ENCODE results near the gene VPS13C.
A peak's percentile ranks its signal among the peaks of the same experiment; 100 is the strongest.

The VPS13C gene

GRCh38 chr15:62060896-62061280 lies 641 bp upstream of the VPS13C start:
- DNase-seq (ENCODE audit: low read depth, low spot score): no peak
- no peak for TF ChIP-seq SUZ12 (IDR thresholded peaks at IDR 0.05; ENCODE audit: extremely low read depth, insufficient read depth, insufficient read length)
- TF ChIP-seq YY1 (IDR thresholded peaks at IDR 0.05; ENCODE audit: insufficient read depth, insufficient read length): no peak
- no peak for TF ChIP-seq ZNF274 (IDR thresholded peaks at IDR 0.05; ENCODE audit: low read depth, low read length)
- Histone ChIP-seq H3K9me3 (ENCODE audit: insufficient read depth, low read length) (no peaks in the 10 kb centered on the region), H3K4me3 (ENCODE audit: insufficient read length, low read depth) (peak overlapping the region; percentile 61), H3K9ac (ENCODE audit: insufficient read length, low read depth) (peak overlapping the region; percentile 58), H3K27me3 (ENCODE audit: insufficient read depth, insufficient read length) (peaks cover 64% of the 10 kb centered on the region), H3K4me1 (ENCODE audit: insufficient read depth, insufficient read length) (no peaks in the 10 kb centered on the region), H3K36me3 (ENCODE audit: insufficient read depth, insufficient read length, low read length) (no peaks in the 10 kb centered on the region)

DNA sequence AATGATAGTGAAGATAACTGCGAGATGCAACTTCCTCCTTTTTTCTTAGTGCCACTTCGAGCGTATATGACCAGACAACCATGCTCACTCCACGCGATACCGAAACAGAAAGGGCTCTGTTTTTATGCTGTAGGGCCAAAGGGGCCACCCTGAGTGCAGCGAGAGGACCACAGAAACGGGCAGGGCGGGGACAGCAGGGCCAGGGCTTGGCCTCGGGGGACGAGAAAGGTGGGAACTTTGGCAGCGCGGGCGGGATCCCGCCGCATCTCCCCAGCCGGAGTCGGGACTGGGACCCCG lies 483 bp downstream of the VPS13C start:
- no peak for DNase-seq (ENCODE audit: low read depth, low spot score)
- Histone ChIP-seq H3K4me3 (ENCODE audit: insufficient read length, low read depth) (peak overlapping the region; percentile 61), H3K36me3 (ENCODE audit: insufficient read depth, insufficient read length, low read length) (no peaks in the 10 kb centered on the region), H3K4me1 (ENCODE audit: insufficient read depth, insufficient read length) (no peaks in the 10 kb centered on the region), H3K9ac (ENCODE audit: insufficient read length, low read depth) (peak overlapping the region; percentile 88), H3K27me3 (ENCODE audit: insufficient read depth, insufficient read length) (peaks cover 59% of the 10 kb centered on the region), H3K9me3 (ENCODE audit: insufficient read depth, low read length) (no peaks in the 10 kb centered on the region)
- TF ChIP-seq YY1 (IDR thresholded peaks at IDR 0.05; ENCODE audit: insufficient read depth, insufficient read length) (no peak), ZNF274 (IDR thresholded peaks at IDR 0.05; ENCODE audit: low read depth, low read length) (no peak), SUZ12 (IDR thresholded peaks at IDR 0.05; ENCODE audit: extremely low read depth, insufficient read depth, insufficient read length) (no peak)

GRCh38 chr15:62059108-62059815 lies 985 bp downstream of the VPS13C start:
- Histone ChIP-seq H3K9ac (ENCODE audit: insufficient read length, low read depth) (peak overlapping the region; percentile 88), H3K36me3 (ENCODE audit: insufficient read depth, insufficient read length, low read length) (no peaks in the 10 kb centered on the region), H3K27me3 (ENCODE audit: insufficient read depth, insufficient read length) (peaks cover 57% of the 10 kb centered on the region), H3K4me3 (ENCODE audit: insufficient read length, low read depth) (peak overlapping the region; percentile 61), H3K9me3 (ENCODE audit: insufficient read depth, low read length) (no peaks in the 10 kb centered on the region), H3K4me1 (ENCODE audit: insufficient read depth, insufficient read length) (no peaks in the 10 kb centered on the region)
- TF ChIP-seq SUZ12 (IDR thresholded peaks at IDR 0.05; ENCODE audit: extremely low read depth, insufficient read depth, insufficient read length) (no peak), YY1 (IDR thresholded peaks at IDR 0.05; ENCODE audit: insufficient read depth, insufficient read length) (no peak), ZNF274 (IDR thresholded peaks at IDR 0.05; ENCODE audit: low read depth, low read length) (no peak)
- no peak for DNase-seq (ENCODE audit: low read depth, low spot score)

DNA sequence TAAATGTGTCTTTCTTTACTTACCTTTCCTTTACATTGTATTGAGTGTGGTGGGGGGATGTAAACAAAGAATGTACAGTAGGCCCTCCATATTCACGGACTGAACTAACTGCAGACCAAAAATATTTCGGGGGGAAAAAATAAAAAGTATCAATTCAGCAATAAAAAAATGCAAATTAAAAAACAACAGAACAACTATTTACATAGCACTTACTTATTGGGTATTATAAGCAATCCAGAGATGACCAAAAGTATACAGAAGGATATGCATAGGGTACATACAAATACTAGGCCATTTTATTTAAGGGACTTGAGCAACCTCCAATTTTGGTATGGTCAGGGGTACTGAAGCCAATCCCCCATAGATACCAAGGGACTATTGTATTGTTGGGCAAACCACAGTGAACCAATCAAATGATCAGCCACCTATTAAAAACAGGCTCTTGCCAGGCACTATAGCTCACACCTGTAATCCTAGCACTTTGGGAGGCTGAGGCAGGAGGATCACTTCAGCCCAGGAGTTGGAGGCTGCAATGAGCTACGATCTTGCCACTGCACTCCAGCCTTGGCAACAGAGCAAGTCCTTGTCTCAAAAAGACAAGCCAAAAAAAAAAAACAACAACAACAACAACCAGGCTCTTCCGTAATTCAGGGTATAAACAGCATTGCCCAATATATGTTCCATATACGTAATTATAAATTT lies 1.8 kb downstream of the VPS13C start:
- TF ChIP-seq YY1 (IDR thresholded peaks at IDR 0.05; ENCODE audit: insufficient read depth, insufficient read length) (no peak), SUZ12 (IDR thresholded peaks at IDR 0.05; ENCODE audit: extremely low read depth, insufficient read depth, insufficient read length) (no peak), ZNF274 (IDR thresholded peaks at IDR 0.05; ENCODE audit: low read depth, low read length) (no peak)
- no peak overlapping the region for H3K4me3 ChIP-seq (ENCODE audit: insufficient read length, low read depth)
- H3K27me3 ChIP-seq (ENCODE audit: insufficient read depth, insufficient read length): peaks cover 49% of the 10 kb centered on the region
- no peaks in the 10 kb centered on the region for H3K4me1 ChIP-seq (ENCODE audit: insufficient read depth, insufficient read length)
- H3K9ac ChIP-seq (ENCODE audit: insufficient read length, low read depth): no peak overlapping the region
- H3K36me3 ChIP-seq (ENCODE audit: insufficient read depth, insufficient read length, low read length): no peaks in the 10 kb centered on the region
- H3K9me3 ChIP-seq (ENCODE audit: insufficient read depth, low read length): no peaks in the 10 kb centered on the region
- no peak for DNase-seq (ENCODE audit: low read depth, low spot score)

- Histone ChIP-seq H3K27me3 (ENCODE audit: insufficient read depth, insufficient read length) (peaks cover 40% of the 10 kb centered on the region), H3K4me1 (ENCODE audit: insufficient read depth, insufficient read length) (no peaks in the 10 kb centered on the region), H3K36me3 (ENCODE audit: insufficient read depth, insufficient read length, low read length) (no peaks in the 10 kb centered on the region), H3K9me3 (ENCODE audit: insufficient read depth, low read length) (no peaks in the 10 kb centered on the region), H3K9ac (ENCODE audit: insufficient read length, low read depth) (no peak overlapping the region), H3K4me3 (ENCODE audit: insufficient read length, low read depth) (no peak overlapping the region)
- no peak for DNase-seq (ENCODE audit: low read depth, low spot score)
- TF ChIP-seq YY1 (IDR thresholded peaks at IDR 0.05; ENCODE audit: insufficient read depth, insufficient read length) (no peak), ZNF274 (IDR thresholded peaks at IDR 0.05; ENCODE audit: low read depth, low read length) (no peak), SUZ12 (IDR thresholded peaks at IDR 0.05; ENCODE audit: extremely low read depth, insufficient read depth, insufficient read length) (no peak)
Measured at GRCh38 chr15:62057341-62057980, 2.8 kb downstream of the VPS13C start.

DNA sequence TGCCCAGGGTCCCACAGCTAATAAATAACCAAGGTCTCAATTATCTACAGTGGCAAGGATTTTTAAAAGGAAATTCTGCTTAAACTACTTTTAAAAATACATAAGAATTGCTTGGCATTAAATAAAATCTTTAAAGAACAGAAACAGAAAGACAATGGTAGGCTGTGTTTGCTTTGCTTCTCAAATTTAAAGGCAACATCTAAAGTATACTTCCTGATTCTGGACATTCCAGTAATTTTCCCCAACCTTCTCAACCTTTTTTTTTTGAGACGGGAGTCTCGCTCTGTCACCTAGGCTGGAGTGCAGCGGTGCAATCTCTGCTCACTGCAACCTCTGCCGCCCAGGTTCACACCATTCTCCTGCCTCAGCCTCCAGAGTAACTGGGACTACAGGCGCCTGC lies 5.3 kb downstream of the VPS13C start:
- no peaks in the 10 kb centered on the region for H3K36me3 ChIP-seq (ENCODE audit: insufficient read depth, insufficient read length, low read length)
- peaks cover 16% of the 10 kb centered on the region for H3K27me3 ChIP-seq (ENCODE audit: insufficient read depth, insufficient read length)
- H3K9me3 ChIP-seq (ENCODE audit: insufficient read depth, low read length): no peaks in the 10 kb centered on the region
- no peak for DNase-seq (ENCODE audit: low read depth, low spot score)
- no peak overlapping the region for H3K4me3 ChIP-seq (ENCODE audit: insufficient read length, low read depth)
- no peaks in the 10 kb centered on the region for H3K4me1 ChIP-seq (ENCODE audit: insufficient read depth, insufficient read length)
- TF ChIP-seq SUZ12 (IDR thresholded peaks at IDR 0.05; ENCODE audit: extremely low read depth, insufficient read depth, insufficient read length): no peak
- TF ChIP-seq YY1 (IDR thresholded peaks at IDR 0.05; ENCODE audit: insufficient read depth, insufficient read length): no peak
- no peak for TF ChIP-seq ZNF274 (IDR thresholded peaks at IDR 0.05; ENCODE audit: low read depth, low read length)
- H3K9ac ChIP-seq (ENCODE audit: insufficient read length, low read depth): no peak overlapping the region

DNA sequence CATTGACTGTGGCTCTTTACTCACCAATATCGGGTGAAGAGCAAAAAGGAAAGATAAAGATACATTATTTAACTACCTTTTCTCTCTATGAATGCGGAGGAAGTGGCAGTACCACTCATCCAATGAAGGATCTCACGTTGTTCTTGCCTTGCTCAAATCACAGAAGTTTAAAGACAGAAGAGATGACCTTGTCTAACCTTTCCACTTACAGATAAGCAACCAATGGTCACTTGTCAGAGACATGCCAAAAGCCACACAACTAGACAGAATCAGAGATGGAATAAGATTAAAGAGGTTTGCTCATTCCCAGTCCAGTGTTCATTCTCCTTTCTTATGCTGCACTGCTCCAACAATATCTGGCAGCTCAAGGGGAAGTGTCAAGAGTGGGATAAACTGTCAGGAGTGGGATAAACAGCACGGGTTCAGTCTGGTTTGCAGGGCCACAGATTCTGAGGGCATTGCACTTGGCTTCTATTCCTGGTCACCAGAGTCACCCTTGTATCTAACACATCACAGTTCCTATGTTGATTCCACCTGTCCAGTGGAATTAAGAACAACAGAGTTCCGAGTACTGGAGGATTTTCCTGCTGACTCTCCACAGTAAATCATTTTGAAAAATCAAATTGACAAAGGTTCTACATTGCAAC lies 6.7 kb downstream of the VPS13C start:
- peaks cover 2% of the 10 kb centered on the region for H3K27me3 ChIP-seq (ENCODE audit: insufficient read depth, insufficient read length)
- no peak overlapping the region for H3K9ac ChIP-seq (ENCODE audit: insufficient read length, low read depth)
- no peaks in the 10 kb centered on the region for H3K4me1 ChIP-seq (ENCODE audit: insufficient read depth, insufficient read length)
- TF ChIP-seq YY1 (IDR thresholded peaks at IDR 0.05; ENCODE audit: insufficient read depth, insufficient read length) (no peak), ZNF274 (IDR thresholded peaks at IDR 0.05; ENCODE audit: low read depth, low read length) (no peak), SUZ12 (IDR thresholded peaks at IDR 0.05; ENCODE audit: extremely low read depth, insufficient read depth, insufficient read length) (no peak)
- DNase-seq (ENCODE audit: low read depth, low spot score): no peak
- H3K36me3 ChIP-seq (ENCODE audit: insufficient read depth, insufficient read length, low read length): no peaks in the 10 kb centered on the region
- no peak overlapping the region for H3K4me3 ChIP-seq (ENCODE audit: insufficient read length, low read depth)
- no peaks in the 10 kb centered on the region for H3K9me3 ChIP-seq (ENCODE audit: insufficient read depth, low read length)

Data from NT2/D1 (cell line).